Activated T-helper 17 cell treated with anti-CD3 and anti-CD28 coated beads, Interleukin-2, amount 50 U/mL, for 72 hours (primary cell): ENCODE data around the gene ACOT11. TPM values are rescaled to one million over a fixed set of nuclear protein-coding genes. Genes with fewer than 3 reads are reported as not detected.

ENCODE experiments used
- ATAC-seq: fragments of 150-1000 bp; cut with Tn5 transposase; replicated peaks from 2 replicates; pipeline ENCODE4 v1.10.0; 2021; ENCODE audit warnings: mild to moderate bottlenecking, moderate library complexity
- H3K27ac Mint-ChIP-seq: one replicate; pipeline ENCODE4 v1.8.0; 2022; ENCODE audit warnings: mixed read lengths
- H3K27me3 Mint-ChIP-seq: one replicate; pipeline ENCODE4 v1.8.0; 2022; ENCODE audit warnings: mixed read lengths
- H3K36me3 Mint-ChIP-seq: one replicate; pipeline ENCODE4 v1.8.0; 2022; ENCODE audit warnings: low read depth, mild to moderate bottlenecking, mixed read lengths
- H3K4me1 Mint-ChIP-seq: one replicate; pipeline ENCODE4 v1.8.0; 2022; ENCODE audit warnings: mixed read lengths
- H3K4me3 Mint-ChIP-seq: one replicate; pipeline ENCODE4 v1.8.0; 2022; ENCODE audit warnings: mild to moderate bottlenecking, mixed read lengths
- H3K9me3 Mint-ChIP-seq: one replicate; pipeline ENCODE4 v1.8.0; 2022; ENCODE audit warnings: mixed read lengths
- total RNA-seq, 2 donors: library from RNA; stranded (reverse); gene quantifications; one replicate each; pipeline ENCODE4 v1.2.3, GENCODE V29; 2022

ACOT11 gene
- total RNA-seq, 2 donors from 2014 or later, result 1.0 to 3.2 TPM

DNA sequence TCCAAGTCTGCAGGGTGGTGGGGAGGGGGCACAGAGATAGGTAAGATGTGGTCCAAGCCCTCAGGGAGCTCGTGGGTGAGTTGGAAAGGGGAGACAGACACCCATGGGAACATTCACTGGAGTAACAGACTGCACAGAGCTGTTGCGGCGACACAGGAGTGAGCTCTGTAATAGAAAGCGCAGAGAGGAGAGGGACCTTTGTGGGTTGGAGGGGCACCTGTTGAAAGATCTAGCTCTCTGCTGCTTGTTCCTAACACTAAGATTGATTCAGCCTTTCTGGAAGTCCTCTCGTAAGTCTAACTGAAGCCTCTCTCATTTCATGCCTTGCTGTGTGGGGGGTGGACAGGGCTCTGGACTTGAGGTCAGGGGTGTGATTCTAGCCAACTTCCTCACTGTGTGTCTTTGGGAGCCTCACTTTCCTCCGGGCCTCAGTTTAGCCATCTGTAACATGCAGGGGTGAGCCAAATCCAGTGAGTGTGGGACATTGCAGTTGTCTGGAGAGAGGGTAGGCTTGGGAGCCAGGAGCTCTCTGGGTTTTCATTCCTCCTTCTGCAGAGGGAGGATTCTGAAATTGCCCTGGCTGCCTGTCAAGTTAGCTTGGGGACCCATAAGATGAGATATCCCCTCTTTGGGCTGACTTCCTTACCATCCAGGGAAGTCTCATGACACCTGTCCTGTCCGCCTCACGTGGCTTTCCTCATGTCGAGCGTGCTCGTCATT lies 2.0 kb upstream of the ACOT11 start:
- H3K27ac Mint-ChIP-seq, result no peak overlapping the region
- H3K4me1 Mint-ChIP-seq, result peaks cover 11% of the 10 kb centered on the region
- no peaks in the 10 kb centered on the region for H3K27me3 Mint-ChIP-seq
- no peaks in the 10 kb centered on the region for H3K36me3 Mint-ChIP-seq
- no peaks in the 10 kb centered on the region for H3K9me3 Mint-ChIP-seq
- no peak overlapping the region for H3K4me3 Mint-ChIP-seq
- no peak for ATAC-seq

GRCh38 chr1:54546651-54547401 lies 1.2 kb upstream of the ACOT11 start:
- Mint-ChIP-seq H3K4me1 (peaks cover 11% of the 10 kb centered on the region), H3K27me3 (no peaks in the 10 kb centered on the region), H3K4me3 (no peak overlapping the region), H3K36me3 (no peaks in the 10 kb centered on the region), H3K27ac (no peak overlapping the region), H3K9me3 (no peaks in the 10 kb centered on the region)
- no peak for ATAC-seq

DNA sequence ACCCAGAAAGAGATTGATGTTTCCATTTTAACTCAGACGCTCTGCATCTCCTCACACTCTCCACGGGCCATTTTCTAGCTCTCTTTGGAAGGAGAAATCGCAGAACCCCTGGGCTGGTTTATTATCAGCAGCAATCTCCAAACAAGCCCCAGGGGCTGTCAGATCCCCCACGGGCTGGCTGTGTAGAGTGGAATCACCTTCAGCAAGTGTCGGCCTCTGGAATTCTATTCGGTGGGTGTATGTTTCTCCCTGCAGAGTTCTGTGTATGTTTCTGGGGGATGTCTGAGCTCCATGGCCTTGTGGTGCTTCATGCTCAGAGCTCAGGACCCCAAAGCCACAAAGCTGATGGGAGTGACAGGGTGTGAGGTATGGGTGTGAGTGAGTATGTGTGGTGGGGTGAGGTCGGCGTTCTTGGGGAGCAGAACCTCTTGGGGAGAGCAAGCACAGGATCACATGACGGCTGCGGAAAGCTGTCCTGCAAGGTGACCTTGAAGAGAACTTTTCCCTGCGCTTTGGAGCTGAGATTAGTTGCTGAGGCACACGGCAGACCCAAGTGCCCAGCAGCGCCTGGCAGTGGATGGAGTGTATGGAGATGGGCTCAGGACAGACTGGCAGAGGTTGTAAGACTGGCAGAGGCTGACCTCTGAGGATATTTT lies 489 bp downstream of the ACOT11 start:
- Mint-ChIP-seq H3K4me1 (no peaks in the 10 kb centered on the region), H3K36me3 (no peaks in the 10 kb centered on the region), H3K9me3 (no peaks in the 10 kb centered on the region), H3K27me3 (no peaks in the 10 kb centered on the region), H3K27ac (no peak overlapping the region), H3K4me3 (no peak overlapping the region)
- ATAC-seq, result no peak

DNA sequence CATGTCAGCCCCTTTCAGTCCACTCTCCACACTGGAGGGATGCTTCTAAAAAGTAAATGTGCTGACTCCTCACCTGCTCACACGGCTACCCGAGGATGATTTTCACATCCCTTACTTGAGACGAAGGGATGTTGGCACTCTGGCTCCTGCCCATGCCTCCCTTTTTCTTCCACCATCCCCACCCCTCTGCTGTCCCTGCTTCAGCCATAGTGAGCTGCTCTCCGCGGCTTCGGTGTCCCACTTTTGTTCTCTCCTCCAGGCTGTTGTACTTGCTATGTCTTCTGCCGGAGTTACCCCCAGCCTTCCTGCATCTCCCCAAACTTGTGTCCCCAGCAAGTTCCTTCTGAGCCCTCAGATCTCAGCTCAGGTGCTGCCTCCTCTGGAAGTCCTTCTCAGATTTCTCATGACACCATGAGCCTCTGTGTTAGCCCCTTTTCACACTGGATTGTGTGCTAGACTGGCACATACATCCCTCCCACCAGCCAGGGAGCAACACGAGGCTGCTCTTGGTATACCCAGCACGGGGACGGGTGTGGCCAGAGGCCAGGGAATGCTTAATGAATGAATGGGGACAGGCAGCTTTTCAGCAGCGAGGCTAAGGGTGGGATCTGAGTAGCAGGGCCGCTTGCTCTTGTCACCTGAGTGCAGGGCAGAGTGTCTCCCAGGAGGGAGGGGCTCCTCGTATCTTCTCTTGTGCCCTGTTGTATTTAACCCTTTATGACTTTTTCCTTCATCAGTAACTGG lies 1.3 kb downstream of the ACOT11 start:
- no peak for ATAC-seq
- no peak overlapping the region for H3K27ac Mint-ChIP-seq
- H3K9me3 Mint-ChIP-seq, result no peaks in the 10 kb centered on the region

GRCh38 chr1:54551891-54552290 lies 3.9 kb downstream of the ACOT11 start:
- Mint-ChIP-seq H3K27me3 (no peaks in the 10 kb centered on the region), H3K9me3 (no peaks in the 10 kb centered on the region), H3K4me3 (no peak overlapping the region), H3K4me1 (no peaks in the 10 kb centered on the region), H3K27ac (no peak overlapping the region), H3K36me3 (no peaks in the 10 kb centered on the region)
- ATAC-seq, result no peak

More for the DNA sequence above, 1.3 kb downstream of the ACOT11 start:
- Mint-ChIP-seq H3K36me3 (no peaks in the 10 kb centered on the region), H3K4me3 (no peak overlapping the region), H3K27me3 (no peaks in the 10 kb centered on the region), H3K4me1 (no peaks in the 10 kb centered on the region)

GRCh38 chr1:54553602-54554313 lies 5.7 kb downstream of the ACOT11 start:
- no peaks in the 10 kb centered on the region for H3K36me3 Mint-ChIP-seq
- no peaks in the 10 kb centered on the region for H3K9me3 Mint-ChIP-seq
- no peaks in the 10 kb centered on the region for H3K4me1 Mint-ChIP-seq
- no peak for ATAC-seq
- H3K27me3 Mint-ChIP-seq, result peaks cover 3% of the 10 kb centered on the region
- H3K27ac Mint-ChIP-seq, result no peak overlapping the region
- no peak overlapping the region for H3K4me3 Mint-ChIP-seq

GRCh38 chr1:54556110-54556509 lies 8.1 kb downstream of the ACOT11 start:
- Mint-ChIP-seq H3K36me3 (no peaks in the 10 kb centered on the region), H3K9me3 (no peaks in the 10 kb centered on the region), H3K27me3 (peaks cover 3% of the 10 kb centered on the region), H3K4me1 (no peaks in the 10 kb centered on the region), H3K27ac (no peak overlapping the region), H3K4me3 (no peak overlapping the region)
- no peak for ATAC-seq

- no peaks in the 10 kb centered on the region for H3K9me3 Mint-ChIP-seq
- ATAC-seq, result no peak
- H3K27me3 Mint-ChIP-seq, result peaks cover 3% of the 10 kb centered on the region
- no peaks in the 10 kb centered on the region for H3K4me1 Mint-ChIP-seq
- no peaks in the 10 kb centered on the region for H3K36me3 Mint-ChIP-seq
- H3K4me3 Mint-ChIP-seq, result no peak overlapping the region
- H3K27ac Mint-ChIP-seq, result no peak overlapping the region
These were observed 9.8 kb downstream of the ACOT11 start for GRCh38 chr1:54557671-54558355.

DNA sequence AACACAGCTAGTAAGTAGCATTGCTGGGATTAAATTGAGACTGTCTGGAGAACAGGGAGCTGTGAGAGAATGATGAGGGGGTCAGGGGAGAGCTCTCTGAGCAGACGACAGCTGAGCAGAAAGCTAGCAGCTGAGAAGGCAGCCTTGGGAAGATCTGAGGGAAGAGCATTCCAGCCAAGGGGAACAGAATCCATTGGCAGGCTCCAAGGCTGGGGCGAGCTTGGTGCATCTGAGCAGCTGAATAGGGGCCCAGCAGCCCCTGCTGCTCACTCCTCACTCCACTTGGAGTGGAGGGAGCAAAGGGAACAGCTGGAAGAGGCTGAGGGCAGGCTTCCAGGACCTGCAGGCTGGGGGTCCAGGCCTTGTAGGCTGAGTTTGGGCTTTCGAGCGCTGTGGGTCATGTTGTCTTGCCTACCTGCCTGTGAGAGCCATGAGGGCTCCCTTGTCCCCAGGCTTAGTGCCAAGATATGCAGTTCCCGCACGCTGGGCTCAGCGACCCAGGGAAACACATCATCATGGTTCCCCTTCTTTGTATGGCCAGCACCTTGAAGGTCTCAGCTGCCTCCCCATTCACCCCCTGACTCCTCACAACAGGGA lies 10.5 kb downstream of the ACOT11 start:
- Mint-ChIP-seq H3K9me3 (no peaks in the 10 kb centered on the region), H3K27me3 (peaks cover 3% of the 10 kb centered on the region), H3K4me3 (no peak overlapping the region), H3K27ac (no peak overlapping the region), H3K4me1 (no peaks in the 10 kb centered on the region), H3K36me3 (no peaks in the 10 kb centered on the region)
- ATAC-seq, result no peak

DNA sequence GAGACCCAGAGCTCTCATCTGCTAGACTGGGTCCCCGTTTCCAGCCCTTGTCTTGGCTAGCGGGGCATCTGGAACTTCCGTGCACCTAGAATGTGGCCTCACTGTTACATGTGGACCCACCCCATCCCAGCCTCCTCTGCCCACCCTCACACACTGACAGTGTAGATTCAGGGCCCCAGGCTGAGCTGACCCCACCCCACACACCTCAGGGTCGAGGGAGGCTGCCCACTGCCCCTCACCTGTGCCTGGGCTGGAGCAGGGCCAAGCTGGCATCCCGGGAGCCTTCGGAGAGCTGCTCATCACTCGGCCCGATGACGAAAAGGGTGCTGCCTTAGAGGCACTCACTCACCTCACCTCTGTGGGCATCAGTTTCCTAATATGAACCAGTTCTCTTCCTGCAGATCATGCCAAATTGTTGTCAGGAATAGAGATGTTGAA lies 11.1 kb downstream of the ACOT11 start:
- Mint-ChIP-seq H3K4me3 (no peak overlapping the region), H3K9me3 (no peaks in the 10 kb centered on the region), H3K27me3 (peaks cover 3% of the 10 kb centered on the region), H3K27ac (no peak overlapping the region), H3K4me1 (no peaks in the 10 kb centered on the region), H3K36me3 (no peaks in the 10 kb centered on the region)
- ATAC-seq, result no peak

DNA sequence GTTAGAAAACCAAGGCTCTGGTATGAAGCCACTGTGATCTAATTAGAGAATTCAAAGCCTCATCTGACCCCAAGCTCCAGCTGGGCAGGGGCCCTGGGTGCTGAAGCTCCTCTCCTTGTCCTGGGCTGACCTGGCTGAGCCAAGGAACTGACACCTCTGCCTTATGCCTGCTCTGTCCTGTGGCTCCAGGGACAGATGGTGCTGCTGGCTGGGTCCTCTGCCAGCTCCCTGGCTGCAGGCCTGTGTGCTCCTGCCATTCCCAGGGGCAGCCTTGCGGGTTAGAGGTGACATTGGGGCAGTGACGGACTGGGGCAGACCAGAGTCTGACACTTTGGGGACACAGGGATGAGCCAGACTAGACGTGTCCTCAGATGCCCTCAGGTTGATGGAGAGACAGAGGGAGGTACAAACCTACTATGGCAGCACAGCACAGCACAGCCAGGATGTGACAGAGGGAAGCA lies 11.8 kb downstream of the ACOT11 start:
- H3K9me3 Mint-ChIP-seq, result no peaks in the 10 kb centered on the region
- H3K27me3 Mint-ChIP-seq, result peaks cover 3% of the 10 kb centered on the region
- no peaks in the 10 kb centered on the region for H3K36me3 Mint-ChIP-seq
- no peaks in the 10 kb centered on the region for H3K4me1 Mint-ChIP-seq
- ATAC-seq, result no peak
- H3K27ac Mint-ChIP-seq, result no peak overlapping the region
- H3K4me3 Mint-ChIP-seq, result no peak overlapping the region

- Mint-ChIP-seq H3K27ac (no peak overlapping the region), H3K4me3 (no peak overlapping the region), H3K4me1 (no peaks in the 10 kb centered on the region), H3K27me3 (no peaks in the 10 kb centered on the region), H3K9me3 (no peaks in the 10 kb centered on the region), H3K36me3 (no peaks in the 10 kb centered on the region)
- no peak for ATAC-seq
These were observed 16.5 kb downstream of the ACOT11 start for GRCh38 chr1:54564312-54565112.
